GM21717 (cell line): ENCODE measurements around the gene AGBL4.
"Not testable (repeated sequence)": the region's sequence is repeated elsewhere in the genome, so short reads cannot be mapped to it uniquely, and the experiment has no call there.

Source experiments
- ATAC-seq: cut with Tn5 transposase; IDR thresholded peaks from one replicate; pipeline ENCODE4 v1.9.1; 2021; ENCODE audit warnings: mild to moderate bottlenecking, moderate library complexity; ENCODE audit not compliant: unreplicated experiment

The AGBL4 gene

DNA sequence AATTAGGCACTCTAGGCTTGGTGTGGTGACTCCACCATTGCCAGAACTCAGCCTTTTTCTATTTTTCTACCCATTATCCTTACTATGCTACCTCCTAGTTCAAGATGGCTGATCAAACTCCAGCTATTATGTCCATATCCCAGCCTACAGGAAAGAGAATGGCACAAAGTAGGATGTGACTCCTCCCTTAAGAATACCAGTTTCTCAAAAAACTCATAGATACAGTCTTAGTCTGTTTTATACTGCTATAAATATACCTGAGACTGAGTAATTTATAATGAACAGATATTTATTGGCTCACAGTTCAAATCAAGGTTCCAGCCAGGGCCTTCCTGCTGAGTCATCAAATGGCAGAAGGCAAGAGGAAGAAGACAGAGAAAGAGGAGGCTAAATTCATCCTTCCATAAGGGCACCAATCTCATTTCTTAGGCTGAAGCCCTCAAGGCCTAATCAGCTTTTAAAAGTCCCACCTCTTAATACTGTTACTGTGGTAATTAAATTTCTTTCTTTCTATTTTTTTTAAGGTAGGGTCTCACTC, 704.3 kb downstream of the AGBL4 start:
- no peak for ATAC-seq

DNA sequence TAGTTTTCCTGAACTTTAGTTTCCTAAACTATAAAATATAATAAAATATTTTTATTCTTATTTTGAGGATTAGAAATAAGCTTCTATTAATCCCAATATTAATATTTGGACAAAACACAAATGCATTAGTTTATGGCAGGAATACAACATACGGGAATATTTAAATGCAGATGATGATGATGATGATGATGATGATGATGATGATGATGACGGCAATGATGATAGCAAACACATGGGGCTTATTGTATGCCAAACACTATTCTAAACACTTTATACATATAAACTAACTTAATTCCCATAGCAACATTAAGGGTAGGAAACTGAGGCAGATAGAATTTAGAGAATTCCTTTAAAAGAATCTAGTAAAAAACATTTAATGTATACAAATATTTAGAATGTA, 705.5 kb downstream of the AGBL4 start:
- ATAC-seq, result no peak

DNA sequence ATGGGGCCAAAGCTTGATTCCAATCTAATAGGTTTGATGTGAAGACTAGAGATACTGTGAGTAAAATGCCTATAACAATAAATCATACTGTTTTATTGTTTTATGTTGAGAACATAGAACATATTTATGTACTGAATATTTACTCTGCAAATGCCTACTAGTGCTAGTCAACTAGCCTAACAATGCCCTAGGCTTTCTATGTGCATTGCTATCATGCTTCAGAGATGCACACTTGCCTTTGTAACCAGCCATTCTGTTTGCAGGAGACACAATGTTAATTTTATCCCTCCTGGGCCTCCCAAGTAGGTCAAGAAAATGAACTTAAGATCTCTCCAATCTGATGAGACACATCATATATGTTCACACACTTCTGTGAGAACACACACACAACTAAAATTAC, 716.3 kb downstream of the AGBL4 start:
- no peak for ATAC-seq

DNA sequence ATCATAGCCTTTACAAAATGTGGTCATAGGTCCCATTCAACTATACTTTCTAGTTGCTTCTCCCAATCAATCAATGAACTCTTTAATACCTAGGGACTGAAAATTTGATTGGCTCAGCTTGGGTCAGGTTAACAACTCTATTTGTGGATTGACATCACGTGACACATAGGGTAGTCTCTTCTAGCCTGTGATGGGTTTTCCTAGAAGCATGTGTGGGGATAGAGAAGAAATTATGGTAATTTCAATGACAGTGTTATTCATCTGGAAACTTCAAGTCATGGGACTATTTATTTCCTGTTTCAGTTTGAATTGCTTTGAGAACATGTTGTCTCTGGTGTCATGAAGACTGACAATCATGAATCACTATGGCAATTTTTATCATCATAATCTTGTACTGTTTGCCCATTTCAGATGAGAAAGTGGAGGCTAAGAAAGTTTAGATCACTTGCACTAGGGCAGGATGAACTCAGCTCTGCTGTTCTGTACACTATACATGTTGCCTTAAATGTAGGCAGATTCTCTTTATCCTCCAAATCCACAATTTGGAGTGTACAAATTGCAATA, 717.2 kb downstream of the AGBL4 start:
- no peak for ATAC-seq

DNA sequence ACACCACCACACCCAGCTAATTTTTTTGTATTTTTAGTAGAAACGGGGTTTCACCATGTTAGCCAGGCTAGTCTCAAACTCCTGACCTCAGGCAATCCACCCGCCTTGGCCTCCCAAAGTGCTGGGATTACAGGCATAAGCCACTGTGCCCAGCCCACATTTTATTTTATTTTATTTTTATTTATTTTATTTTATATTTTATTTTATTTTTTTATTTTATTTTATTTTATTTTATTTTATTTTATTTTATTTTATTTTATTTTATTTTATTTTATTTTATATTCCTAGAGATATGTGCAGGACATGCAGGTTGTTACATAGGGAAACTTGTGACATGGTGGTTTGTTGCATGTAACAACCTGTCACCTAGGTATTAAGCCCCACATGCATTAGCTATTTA, 721.4 kb downstream of the AGBL4 start:
- ATAC-seq, result not testable (repeated sequence)

DNA sequence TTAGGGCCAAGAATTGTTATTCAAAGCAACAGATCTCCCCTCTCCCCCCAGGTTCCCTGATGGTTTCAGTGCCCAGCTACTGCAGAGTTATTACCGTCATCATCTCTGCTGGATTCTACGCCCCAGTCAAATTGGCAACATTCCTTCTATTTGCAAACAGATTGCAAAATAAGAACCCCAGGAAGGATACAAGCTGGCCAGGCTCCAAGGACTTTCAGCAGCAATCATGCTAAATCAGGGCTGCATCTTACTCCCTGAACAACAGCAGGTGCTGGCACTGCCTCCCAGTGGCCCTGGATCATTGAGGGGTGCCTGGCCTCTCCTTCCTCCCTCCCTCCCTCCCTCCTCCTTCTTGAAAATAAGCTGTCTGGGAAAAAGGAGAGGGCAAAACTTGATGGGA, 725.5 kb downstream of the AGBL4 start:
- no peak for ATAC-seq

DNA sequence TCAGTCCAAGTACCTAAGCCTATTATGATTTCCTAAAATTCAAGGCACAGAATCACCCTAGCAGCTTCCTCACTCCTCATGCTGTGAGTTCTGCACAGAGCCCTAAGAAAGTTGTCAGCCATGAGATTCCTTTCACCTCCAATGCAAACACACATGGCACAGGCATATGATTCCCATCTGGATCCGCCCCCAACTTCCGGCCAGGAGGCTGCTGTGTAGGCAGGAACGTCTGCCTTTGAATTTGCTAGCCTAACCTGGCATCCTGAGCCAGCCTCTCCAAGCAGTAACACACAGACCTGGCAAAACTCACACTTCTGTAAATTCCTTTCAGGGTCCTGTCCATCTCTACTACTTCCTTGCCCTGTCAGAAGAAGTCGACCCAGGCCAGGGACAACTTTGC, 726.0 kb downstream of the AGBL4 start:
- ATAC-seq, result no peak

DNA sequence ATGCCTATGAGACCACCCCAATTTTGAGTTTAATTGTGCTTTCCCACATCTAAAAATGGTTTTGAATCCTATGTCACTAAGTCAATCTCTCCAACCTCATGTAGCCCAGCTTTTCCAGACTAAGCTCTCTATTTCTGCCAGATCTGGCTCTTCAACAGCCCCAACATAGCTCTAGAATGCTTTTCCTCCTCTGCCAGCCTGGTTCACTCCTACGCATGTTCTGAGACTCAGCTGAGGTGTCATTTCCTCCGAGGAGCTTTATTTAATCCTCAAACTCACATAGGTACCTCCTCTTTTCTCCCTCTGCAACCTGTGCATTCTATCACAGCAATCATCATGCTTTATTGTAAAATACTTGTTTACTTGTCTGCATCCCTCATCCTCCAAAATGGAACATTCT, 729.2 kb downstream of the AGBL4 start:
- ATAC-seq, result no peak

DNA sequence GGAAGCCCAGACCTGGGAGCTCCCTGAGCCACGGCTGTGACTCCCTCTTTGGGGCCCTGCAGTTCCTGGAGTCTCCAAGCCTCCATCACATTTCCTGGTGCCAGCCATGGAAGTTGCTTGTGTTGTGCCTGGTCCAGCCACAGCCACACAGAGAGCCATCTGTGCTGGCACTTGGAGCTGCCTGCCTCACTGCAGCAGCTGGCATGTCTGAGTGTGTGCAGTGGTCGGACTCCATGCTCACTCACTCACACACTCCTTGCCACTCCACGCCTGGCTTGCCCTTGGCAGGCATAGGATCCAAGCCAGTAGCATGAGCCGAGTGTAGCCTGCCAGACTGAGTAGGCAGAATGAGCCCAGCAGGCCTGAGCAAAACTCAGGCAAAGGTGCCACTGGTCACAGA, 730.7 kb downstream of the AGBL4 start:
- no peak for ATAC-seq

DNA sequence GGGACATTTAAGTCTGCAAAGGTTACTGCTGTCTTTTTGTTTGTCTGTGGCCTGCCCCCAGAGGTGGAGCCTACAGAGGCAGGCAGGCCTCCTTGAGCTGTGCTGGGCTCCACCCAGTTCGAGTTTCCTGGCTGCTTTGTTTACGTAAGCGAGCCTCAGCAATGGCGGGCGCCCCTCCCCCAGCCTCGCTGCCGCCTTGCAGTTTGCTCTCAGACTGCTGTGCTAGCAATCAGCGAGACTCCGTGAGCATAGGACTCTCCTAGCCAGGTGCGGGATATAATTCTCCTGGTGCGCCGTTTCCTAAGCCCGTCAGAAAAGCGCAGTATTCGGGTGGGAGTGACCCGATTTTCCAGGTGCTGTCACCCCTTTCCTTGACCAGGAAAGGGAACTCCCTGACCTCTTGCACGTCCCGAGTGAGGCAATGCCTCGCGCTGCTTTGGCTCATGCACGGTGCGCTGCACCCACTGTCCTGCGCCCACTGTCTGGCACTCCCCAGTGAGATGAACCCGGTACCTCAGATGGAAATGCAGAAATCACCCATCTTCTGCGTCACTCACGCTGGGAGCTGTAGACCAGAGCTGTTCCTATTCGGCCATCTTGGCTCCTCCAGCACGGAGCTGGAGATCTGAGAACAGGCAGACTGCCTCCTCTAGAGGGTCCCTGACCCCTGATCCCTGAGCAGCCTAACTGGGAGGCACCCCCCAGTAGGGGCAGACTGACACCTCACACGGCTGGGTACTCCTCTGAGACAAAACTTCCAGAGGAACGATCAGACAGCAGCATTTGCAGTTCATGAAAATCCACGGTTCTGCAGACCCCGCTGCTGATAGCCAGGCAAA, 766.3 kb downstream of the AGBL4 start:
- not testable (repeated sequence) for ATAC-seq

DNA sequence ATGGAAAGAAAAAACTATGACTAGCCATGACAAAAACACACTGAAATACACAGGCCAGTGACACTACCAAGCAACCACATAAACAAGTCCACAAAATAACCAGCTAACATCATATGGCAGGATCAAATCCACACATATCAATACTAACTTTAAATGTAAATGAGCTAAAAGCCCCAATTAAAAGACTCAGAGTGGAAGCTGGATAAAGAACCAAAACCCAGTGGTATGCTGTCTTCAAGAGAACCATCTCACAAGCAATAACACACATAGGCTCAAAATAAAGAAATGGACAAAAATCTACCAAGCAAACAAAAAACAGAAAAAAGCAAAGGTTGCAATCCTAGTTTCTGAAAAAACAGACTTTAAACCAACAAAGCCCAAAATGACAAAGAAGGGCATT, 770.8 kb downstream of the AGBL4 start:
- ATAC-seq, result no peak

DNA sequence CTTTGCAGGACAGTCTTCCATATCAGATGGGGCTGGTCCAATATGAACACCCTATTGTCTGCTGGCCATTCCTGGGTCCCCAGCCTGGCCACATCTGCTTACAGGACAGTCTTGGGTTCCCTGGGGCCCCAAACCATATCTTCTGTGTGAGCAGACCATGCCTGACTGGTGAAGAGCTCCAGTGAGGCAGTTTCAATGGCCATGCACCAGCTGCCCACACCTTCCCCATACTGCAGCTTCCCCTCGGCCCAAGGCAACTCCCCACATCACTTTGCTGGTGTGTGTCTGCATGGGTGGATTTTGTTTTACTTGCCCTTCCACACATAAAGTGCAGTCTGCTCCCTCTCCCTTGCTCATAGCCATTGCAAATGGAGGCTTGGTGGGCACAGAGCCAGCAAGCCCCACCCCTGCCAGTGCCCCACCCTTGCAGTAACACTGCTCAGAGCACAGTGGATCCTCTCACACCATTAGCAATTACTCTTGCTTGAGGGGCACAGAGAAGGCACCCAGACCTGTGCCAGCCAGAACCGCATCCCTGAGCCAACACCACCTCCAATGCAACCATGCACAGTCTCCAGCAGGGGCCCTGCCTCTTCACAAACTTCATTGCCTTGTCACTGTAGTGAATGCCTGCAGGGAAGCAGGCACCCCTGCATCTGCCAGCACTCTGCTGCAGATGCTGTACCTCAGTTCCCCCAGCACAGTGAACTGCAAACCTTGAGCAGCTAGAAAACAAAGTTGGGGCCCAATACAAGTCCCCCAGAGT, 772.6 kb downstream of the AGBL4 start:
- ATAC-seq, result no peak

DNA sequence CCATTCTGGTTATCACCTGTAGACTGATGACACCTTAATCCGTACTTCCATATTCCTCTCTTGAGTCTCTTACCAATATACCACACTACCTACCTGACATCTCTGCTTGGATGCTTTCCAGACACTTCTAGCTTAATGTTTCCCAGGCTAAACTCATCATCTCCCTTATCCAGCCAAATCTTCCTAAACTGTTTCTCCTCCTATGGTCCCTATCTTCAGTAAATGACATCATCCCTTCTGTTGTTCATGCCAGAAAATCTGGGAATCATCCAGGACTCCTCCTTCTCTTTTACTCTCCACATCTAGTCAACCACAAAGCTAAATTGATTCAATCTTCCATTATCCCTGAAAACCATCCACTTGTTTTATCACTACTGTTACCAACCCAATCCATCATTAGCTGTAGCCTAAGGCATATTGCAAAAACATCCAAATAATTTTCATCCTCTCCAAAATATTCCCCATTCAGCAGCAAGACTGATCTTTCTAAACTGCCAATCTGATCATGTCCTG, 783.0 kb downstream of the AGBL4 start:
- ATAC-seq, result no peak

DNA sequence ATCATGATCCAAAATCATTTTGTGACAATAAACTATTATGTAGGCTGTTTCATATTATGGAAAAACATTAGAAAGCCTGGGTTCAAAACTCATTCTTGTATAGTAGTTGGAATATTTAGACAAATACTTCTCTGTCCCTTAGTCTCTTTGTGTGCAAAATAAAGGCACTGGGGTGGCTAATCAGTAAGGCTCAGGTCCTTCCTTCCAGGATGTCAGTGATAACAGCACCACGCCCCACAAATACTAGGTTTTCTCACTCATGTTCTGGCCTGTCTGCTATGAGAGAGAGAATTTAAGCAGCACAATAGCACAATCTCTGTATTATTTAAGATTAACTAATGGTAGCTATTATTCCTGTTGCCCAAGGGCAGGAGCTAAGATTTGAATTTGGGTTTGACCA, 788.8 kb downstream of the AGBL4 start:
- ATAC-seq, result no peak

DNA sequence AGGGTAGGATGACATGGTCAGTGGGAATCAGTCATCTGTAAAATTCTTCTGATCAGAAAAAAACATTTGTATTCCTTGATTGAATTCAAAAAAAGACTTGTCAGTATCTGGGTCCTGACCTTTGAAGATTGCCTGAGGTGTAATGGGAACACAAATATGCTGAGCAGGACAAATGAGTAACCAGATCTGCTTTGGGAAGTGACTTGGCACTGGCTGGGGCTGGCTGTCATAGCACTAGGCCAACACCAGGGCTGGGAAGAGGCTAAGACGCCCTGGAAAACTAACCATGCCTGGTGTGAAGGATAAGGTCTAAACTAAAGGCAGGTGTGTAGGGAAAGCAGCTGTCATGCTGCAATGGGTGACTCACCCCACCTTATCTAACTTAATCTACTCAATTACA, 794.2 kb downstream of the AGBL4 start:
- no peak for ATAC-seq

DNA sequence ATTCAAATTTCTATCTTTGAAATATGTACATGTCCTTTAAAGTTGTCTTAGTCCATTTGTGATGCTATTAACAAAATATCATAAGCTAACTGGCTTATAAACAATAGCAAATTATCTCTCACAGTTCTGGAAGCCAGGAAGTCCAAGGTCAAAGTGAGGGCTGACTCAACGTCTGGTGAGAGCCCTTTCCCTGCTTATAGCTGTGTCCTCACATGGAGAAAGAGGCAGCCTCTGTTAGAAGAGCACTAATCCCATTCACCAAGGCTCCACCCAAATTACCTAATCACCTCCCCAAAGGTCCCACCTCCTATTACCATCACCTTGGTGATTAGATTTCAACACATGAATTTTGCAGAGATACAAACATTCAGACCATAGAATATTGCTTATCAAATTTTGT, 797.0 kb downstream of the AGBL4 start:
- ATAC-seq, result no peak

DNA sequence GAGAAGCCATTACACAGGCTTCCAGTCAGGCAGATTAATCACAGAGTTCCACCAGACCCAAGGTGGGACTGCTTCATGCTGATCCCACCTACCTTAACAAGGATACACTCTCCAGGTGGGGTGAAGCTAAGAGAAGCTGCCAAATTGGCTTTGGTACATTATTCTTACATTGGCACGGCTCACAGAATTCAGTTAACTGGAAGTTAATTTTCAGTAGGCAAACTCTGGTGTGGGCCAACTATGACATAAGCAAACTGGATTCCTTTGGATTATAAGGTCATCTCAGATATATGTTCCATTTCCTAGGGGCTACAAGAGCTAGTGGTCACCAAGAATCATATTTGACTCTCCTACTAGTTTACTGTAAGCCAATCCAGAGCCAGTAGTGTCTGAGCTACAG, 798.3 kb downstream of the AGBL4 start:
- no peak for ATAC-seq

DNA sequence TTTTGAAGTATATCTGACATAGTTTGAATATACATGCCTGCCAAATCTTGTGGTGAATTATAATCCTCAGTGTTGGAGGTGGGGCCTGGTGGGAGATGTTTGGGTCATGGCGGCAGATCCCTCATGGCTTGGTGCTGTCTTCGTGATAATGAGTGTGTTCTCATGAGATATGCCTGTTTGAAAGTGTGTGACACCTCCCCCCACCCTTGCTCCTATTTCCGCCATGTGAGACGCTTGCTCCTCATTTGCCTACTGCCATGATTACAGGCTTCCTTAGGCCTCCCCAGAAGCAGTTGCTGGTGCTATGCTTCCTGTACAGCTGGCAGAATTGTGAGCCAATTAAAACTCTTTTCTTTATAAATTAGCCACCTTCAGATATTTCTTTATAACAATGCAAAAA, 810.5 kb downstream of the AGBL4 start:
- no peak for ATAC-seq

DNA sequence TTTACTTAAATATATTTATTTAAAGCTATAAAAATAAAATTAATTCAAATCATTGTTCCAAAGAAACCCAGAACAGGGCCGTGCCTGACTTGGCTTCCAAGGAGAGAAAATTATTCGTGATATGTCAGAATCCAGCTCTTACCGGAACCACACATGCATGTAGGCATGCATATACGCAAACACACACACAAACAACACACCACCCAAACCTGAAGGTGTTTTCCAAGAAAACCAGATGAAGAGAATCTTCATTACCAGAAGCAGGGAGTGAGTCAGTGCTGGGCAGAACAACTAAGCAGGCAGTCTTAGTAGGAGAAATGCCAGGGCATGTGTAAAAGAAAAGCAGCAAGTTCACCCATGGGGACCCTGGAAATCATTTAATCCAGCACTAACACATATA, 815.0 kb downstream of the AGBL4 start:
- no peak for ATAC-seq

DNA sequence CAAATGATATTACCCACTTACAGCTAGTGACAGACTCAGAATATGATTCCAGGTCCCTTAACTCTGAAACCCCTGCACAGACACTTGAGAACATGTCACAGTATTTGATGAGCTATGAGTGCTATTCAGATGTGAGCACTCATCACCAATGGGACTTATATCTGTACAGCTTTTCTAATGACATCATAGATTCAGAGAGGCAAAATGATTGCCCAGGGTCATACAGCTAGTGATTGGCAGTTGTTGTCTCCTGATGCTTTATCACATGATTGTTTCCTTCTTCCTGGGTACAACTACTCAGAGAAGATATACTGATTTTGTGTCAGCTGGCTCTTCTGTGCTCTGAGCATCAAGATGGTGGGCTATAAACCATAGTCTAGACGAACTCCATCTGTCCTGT, 819.0 kb downstream of the AGBL4 start:
- no peak for ATAC-seq

DNA sequence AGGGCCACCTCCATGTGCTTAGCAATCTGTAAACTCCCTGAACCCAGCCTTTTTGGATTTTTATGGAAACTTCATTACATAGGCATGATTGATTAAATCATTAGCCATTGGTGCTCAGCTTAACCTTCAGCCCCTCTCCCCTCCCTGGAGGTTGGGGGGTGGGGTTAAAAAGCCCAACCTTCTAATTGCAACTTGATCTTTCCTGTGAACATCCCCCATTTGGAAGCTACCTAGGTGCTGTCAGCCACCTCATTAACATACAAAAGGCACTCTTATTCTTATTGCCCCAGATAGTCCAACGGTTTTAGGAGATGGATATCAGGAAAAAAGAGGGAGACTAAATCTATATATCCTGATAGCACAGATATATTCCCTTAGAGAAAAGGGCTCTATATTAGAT, 823.0 kb downstream of the AGBL4 start:
- ATAC-seq, result no peak

DNA sequence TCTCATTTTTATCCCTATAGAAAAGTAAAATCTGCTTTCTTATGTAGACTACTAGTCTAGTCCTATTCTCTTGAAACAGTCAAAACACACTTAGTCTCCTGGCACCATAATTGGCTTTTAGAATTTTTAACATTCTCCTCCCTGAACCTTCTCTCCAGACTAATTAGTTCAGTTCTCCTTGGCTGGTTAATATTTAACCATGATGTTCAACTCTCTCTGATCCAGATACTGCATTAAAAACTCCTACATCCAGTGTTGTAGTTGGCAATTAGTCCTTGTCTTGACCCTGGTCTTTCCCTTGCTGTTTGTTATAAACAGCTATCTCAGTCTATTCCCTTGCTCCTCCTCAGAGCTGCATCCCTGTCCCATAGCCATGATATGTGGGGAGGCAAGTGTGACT, 824.2 kb downstream of the AGBL4 start:
- no peak for ATAC-seq
